ENCODE measurements around the gene STRBP.
A peak's percentile ranks its signal among the peaks of the same experiment; 100 is the strongest.

STRBP gene

DNA sequence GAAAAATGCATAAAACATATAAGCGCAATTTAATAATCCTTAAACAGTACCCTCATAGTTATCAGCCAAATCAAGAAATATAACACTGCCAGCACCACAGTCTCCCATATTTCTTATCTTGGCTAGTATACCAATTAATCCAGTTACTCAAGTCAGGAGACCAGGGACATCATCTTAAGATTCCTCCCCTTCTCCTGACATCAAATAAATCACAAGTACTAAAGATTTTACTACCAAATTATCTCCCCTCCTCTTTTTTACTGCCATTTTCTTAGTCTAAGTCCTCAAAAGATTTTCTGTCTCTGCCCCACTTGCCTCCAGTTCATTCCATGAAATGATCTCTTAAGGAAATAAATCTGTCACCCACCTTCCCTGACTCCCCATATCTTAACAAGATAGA, 37.0 kb downstream of the STRBP start:
- in situ Hi-C loops (cut with MboI; ENCODE audit: low pct_unique_long_range_greater_than_20kb, low sequenced_read_pairs, unreplicated experiment): loop anchor here (10.0 kb wide), 1 partner anchor 113 kb away; no protein-coding TSS in a partner anchor
- DNase-seq (ENCODE audit: low spot score): no peak
- TF ChIP-seq, protein P1, sequence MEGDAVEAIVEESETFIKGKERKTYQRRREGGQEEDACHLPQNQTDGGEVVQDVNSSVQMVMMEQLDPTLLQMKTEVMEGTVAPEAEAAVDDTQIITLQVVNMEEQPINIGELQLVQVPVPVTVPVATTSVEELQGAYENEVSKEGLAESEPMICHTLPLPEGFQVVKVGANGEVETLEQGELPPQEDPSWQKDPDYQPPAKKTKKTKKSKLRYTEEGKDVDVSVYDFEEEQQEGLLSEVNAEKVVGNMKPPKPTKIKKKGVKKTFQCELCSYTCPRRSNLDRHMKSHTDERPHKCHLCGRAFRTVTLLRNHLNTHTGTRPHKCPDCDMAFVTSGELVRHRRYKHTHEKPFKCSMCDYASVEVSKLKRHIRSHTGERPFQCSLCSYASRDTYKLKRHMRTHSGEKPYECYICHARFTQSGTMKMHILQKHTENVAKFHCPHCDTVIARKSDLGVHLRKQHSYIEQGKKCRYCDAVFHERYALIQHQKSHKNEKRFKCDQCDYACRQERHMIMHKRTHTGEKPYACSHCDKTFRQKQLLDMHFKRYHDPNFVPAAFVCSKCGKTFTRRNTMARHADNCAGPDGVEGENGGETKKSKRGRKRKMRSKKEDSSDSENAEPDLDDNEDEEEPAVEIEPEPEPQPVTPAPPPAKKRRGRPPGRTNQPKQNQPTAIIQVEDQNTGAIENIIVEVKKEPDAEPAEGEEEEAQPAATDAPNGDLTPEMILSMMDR (IDR thresholded peaks at IDR 0.05; ENCODE audit: extremely low read depth, insufficient read depth, missing control alignments): no peak

DNA sequence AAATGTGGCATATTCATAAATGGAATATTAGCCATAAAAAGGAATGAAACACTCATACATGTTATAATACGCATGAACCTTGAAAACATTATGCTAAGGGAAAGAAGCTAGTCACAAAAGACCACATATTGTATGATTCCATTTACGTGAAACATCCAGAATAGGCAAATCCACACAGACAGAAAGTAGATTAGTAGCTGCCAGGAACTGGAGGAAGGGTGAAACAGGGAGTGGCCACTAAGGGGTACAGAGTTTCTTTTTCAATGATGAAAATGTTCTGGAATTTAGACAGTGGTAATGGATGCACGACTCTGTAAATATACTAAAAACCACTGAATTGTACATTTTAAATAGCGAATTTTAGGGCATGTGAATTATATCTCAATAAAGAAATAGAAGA, 39.4 kb downstream of the STRBP start:
- DNase-seq (ENCODE audit: low spot score): no peak
- in situ Hi-C loops (cut with MboI; ENCODE audit: low pct_unique_long_range_greater_than_20kb, low sequenced_read_pairs, unreplicated experiment): loop anchor here (10.0 kb wide), 1 partner anchor 144 kb away; no protein-coding TSS in a partner anchor
- TF ChIP-seq, protein P1 (IDR thresholded peaks at IDR 0.05; ENCODE audit: extremely low read depth, insufficient read depth, missing control alignments): no peak

DNA sequence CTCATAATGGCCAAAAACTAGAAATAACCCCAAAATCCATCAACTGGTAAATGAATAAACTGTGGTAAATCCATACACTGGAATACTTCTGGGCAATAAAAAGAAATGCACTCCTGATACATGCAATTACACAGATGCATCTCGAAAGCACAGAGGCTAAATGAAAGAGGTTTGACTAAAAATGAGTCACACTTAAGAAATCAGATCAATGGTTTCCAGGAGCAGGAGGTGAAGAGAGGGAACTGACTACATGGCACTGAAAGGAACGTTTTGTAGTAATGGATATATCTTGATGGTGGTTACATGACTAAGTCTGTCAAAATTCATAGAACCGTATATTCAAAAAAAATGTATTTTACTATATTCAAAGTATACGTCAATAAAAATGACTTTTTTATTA, 42.4 kb downstream of the STRBP start:
- TF ChIP-seq, protein P1 (IDR thresholded peaks at IDR 0.05; ENCODE audit: extremely low read depth, insufficient read depth, missing control alignments): no peak
- DNase-seq (ENCODE audit: low spot score): no peak
- in situ Hi-C loops (cut with MboI; ENCODE audit: low pct_unique_long_range_greater_than_20kb, low sequenced_read_pairs, unreplicated experiment): loop anchor here (10.0 kb wide), 1 partner anchor 141 kb away; no protein-coding TSS in a partner anchor

DNA sequence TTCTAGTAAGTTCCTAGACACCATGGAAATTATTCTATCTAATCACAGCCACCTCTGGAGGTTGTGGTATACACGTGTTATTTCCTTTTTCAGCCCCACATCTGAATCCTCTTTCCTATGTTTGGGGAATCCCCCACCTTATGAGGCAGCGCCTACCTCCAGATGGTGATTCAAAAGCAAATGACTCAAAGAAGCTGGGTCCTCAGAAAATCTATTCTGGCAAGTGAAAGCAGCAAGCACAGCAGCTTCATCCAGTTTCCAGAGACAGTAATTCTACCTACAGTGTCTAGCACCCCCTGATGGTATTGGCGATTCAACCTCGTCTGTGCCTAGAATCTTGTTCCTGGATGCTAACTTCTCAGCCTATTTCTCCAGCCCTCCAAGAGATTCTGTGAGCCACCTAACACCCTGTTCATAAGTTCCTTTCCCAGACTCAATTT, 43.0 kb downstream of the STRBP start:
- DNase-seq (ENCODE audit: low spot score): peak; percentile 72
- in situ Hi-C loops (cut with MboI; ENCODE audit: low pct_unique_long_range_greater_than_20kb, low sequenced_read_pairs, unreplicated experiment): loop anchor here (10.0 kb wide), 1 partner anchor 141 kb away; no protein-coding TSS in a partner anchor
- TF ChIP-seq, protein P1 (IDR thresholded peaks at IDR 0.05; ENCODE audit: extremely low read depth, insufficient read depth, missing control alignments): peak; percentile 77

DNA sequence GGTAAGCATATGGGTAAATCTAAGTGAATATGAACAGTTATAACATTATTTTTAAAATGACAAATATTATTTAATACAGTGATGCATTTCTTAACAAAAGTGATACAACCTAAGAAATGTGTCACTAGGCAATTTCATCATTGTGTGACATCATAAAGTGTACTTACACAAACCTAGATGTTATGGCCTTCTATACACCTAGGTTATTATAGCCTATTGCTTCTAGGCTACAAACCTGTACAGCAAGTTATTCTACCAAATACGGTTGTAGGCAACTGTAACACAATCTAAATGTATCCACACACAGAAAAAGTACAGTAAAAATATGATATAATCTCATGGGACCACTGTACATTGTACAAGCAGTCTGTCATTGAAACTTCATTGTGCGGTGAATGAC, 48.3 kb downstream of the STRBP start:
- in situ Hi-C loops (cut with MboI; ENCODE audit: low pct_unique_long_range_greater_than_20kb, low sequenced_read_pairs, unreplicated experiment): loop anchor here (10.0 kb wide), 1 partner anchor 135 kb away; no protein-coding TSS in a partner anchor
- TF ChIP-seq, protein P1 (IDR thresholded peaks at IDR 0.05; ENCODE audit: extremely low read depth, insufficient read depth, missing control alignments): no peak
- DNase-seq (ENCODE audit: low spot score): no peak

DNA sequence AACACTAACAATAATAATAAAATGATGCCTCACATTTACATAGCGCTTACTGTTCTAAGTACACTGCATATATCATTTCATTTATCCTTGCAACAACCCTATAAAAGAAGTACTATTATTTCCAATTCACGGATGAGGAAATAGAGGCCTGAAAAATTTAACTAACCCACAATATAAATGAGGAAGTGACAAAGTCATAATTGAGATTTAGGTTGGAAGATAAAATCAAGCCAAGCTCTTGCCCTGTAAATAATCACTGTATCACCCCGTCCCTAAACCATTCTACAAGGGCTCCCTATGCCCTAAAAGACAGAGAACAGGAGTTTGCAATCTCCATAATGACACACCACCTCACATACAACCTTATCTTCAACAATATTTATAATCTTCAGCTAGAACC, 49.6 kb downstream of the STRBP start:
- TF ChIP-seq, protein P1 (IDR thresholded peaks at IDR 0.05; ENCODE audit: extremely low read depth, insufficient read depth, missing control alignments): no peak
- in situ Hi-C loops (cut with MboI; ENCODE audit: low pct_unique_long_range_greater_than_20kb, low sequenced_read_pairs, unreplicated experiment): no loop called here
- DNase-seq (ENCODE audit: low spot score): no peak
